Kidney epithelial cell (primary cell): ENCODE data around the gene PPP4C. TPM values are rescaled to one million over a fixed set of nuclear protein-coding genes. Genes with fewer than 3 reads are reported as not detected.

Source experiments
- DNase-seq: peaks from one replicate; pipeline ENCODE4 v3.0.0-alpha.2; 2010; ENCODE audit warnings: low read depth
- H3K27me3 ChIP-seq: 2 replicates; pipeline ENCODE4 v1.6.0; 2011; ENCODE audit warnings: low read length; ENCODE audit not compliant: control insufficient read depth, insufficient read depth
- H3K36me3 ChIP-seq: 2 replicates; pipeline ENCODE4 v1.5.1; 2011; ENCODE audit warnings: low read length; ENCODE audit not compliant: control insufficient read depth, insufficient read depth
- H3K4me3 ChIP-seq: 2 replicates; pipeline ENCODE4 v1.5.1; 2011; ENCODE audit warnings: low read depth, mild to moderate bottlenecking, control low read depth, low read length
- total RNA-seq: library from RNA; depleted of rRNA; stranded (reverse); fragments of >200 nt; gene quantifications from 2 replicates; pipeline ENCODE4 v1.2.3, GENCODE V29; 2015
- TF ChIP-seq, protein P1 (sequence below): IDR thresholded peaks from 2 replicates; pipeline ENCODE4 v1.5.1; 2011; ENCODE audit warnings: mild to moderate bottlenecking, moderate library complexity, low read length, control low read depth, inconsistent platforms; ENCODE audit not compliant: insufficient read depth, poor library complexity, severe bottlenecking

Gene PPP4C
- total RNA-seq, 1 donor from 2014 or later = 126 TPM

DNA sequence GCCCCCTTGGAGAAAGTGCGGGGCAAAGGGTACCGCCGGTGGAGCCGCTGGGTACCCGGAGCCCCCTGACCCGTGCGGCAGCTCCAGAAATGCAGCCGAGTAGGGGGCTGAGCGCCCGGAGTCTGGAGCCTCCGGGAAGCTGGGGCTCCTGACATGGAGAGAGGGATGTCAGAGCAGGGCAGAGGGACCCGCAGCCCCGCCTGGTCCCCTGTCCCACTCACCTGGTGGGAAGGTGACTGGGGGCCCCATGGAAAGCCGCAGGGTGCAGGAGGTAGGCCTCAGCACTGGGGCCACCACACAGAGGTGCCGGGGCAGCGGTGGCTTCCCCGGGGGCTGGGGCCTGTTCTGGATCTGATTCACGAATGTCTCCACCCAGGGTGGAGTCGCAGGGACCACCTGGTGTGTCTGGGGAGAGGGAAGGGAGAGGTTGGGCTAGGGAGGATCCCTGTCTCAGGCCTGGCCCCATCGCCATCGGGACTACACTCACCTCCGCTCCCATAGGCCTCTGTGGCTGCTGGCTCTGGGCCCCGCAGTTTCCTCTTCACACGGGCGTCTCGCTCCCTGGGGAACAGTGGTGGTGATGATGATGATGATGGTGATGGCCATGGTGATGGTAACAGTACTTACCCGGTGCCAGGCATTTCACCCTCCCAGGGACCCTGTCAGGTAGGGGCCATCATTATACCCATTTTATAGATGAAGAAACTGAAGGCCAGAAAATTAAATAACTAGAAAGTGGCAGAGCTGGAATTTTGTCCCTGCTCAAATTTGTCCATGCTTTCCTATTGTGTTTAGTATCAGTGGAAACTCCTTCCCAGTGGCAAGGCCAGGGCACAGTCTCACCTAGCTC is 10.7 kb downstream of the PPP4C start:
- no peak overlapping the region for H3K4me3 ChIP-seq
- no peak for DNase-seq
- TF ChIP-seq, protein P1, sequence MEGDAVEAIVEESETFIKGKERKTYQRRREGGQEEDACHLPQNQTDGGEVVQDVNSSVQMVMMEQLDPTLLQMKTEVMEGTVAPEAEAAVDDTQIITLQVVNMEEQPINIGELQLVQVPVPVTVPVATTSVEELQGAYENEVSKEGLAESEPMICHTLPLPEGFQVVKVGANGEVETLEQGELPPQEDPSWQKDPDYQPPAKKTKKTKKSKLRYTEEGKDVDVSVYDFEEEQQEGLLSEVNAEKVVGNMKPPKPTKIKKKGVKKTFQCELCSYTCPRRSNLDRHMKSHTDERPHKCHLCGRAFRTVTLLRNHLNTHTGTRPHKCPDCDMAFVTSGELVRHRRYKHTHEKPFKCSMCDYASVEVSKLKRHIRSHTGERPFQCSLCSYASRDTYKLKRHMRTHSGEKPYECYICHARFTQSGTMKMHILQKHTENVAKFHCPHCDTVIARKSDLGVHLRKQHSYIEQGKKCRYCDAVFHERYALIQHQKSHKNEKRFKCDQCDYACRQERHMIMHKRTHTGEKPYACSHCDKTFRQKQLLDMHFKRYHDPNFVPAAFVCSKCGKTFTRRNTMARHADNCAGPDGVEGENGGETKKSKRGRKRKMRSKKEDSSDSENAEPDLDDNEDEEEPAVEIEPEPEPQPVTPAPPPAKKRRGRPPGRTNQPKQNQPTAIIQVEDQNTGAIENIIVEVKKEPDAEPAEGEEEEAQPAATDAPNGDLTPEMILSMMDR = no peak
- H3K36me3 ChIP-seq = peaks cover 1% of the 10 kb centered on the region
- H3K27me3 ChIP-seq = no peaks in the 10 kb centered on the region

DNA sequence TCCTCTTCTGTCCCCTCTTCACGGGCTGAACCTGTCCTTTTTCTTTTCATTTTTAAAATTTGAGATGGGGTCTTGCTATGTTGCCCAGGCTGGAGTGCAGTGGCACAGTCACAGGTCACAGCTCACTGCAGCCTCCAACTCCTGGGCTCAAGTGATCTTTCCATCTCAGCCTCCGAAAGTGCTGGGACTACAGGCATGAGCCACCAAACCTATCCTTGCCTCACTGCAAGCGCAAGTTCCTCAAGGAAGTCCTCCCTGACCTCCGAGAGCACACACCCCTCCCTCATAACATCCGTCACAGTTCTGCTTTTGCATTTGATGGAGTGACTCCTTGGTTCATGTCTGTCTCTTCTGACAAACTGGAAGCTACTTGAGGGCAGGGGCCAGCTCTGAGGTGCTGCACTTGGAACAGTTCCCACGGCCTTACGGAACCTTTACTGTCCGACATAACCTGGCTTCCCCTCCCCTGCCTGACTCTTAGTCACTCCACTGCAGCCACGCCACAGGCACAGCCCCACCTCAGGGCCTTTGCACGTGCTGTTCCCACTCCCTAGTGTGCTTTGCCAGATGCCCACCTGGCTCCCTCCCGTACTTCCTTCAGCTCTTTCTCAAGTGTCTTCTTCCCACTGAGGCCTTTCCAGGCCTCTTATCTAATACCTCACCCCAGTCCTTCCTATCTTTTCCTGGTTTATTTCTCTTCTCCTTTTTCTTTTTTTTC is 11.5 kb downstream of the PPP4C start:
- Histone ChIP-seq H3K27me3 (no peaks in the 10 kb centered on the region), H3K36me3 (no peaks in the 10 kb centered on the region), H3K4me3 (no peak overlapping the region)
- TF ChIP-seq, protein P1 = no peak
- no peak for DNase-seq

DNA sequence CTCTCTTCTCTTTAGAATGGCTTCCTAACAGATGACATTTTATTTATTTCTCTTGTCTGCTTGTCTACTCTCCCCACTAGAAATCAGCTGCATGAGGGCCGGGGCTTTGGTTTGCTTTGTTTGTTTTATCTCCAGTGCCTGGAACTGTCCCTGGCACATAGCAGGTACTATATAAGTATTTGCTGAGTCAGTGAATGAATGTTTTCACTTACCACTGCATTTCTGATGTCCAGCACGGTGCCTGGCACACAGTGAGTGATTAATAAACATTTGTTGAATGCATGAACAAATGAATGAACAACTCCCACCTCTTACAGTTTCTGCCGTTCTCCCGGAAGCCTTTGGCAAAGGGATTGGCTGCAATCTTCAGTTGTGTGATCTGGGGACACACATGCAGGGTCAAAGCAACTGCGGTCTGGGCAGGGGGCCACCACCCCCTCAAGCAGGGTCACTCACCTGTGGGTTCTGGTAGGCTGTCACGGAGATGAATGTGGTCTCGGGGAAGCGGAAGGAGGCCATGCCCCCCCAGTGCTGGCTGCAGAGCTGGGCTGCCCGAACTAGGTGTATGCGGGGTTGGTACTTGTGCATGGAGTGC is 12.5 kb downstream of the PPP4C start:
- H3K36me3 ChIP-seq = no peaks in the 10 kb centered on the region
- no peaks in the 10 kb centered on the region for H3K27me3 ChIP-seq
- TF ChIP-seq, protein P1 = no peak
- no peak overlapping the region for H3K4me3 ChIP-seq
- no peak for DNase-seq

DNA sequence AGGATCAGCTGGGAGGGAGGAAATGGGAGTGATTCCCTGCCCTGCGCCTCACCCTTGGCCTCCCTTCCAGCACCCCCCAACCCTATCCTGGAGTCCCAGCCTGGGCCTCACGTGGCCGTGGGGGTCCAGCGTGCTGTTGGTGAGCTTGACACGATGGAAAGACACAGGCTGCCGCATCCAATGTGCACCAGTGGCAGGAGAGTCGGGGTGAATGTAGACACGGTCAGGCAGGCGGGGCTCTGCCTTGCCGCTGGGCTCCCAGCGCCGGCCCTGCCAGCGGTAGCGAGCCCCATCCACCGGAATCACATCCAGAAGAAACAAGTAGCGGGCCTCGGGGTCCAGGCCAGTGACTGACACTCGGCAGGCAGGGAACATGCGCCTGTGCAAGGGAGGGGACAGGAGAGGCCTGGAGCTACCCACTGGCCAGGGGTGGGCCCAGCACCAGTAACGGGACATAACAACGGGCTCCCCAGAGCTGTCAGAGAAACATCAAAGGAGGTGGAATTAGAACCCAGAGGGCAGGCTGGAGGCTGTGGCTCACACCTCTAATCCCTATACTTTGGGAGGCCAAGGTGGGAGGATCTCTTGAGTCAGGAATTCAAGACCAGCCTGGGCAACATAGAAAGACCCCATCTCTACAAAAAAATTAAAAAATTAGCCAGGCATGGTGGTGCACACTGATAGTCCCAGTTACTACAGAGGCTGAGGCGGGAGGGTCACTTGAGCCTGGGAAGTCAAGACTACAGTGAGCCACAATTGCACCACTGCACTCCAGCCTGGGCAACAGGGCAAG is 13.2 kb downstream of the PPP4C start:
- Histone ChIP-seq H3K4me3 (no peak overlapping the region), H3K27me3 (no peaks in the 10 kb centered on the region), H3K36me3 (no peaks in the 10 kb centered on the region)
- TF ChIP-seq, protein P1 = no peak
- no peak for DNase-seq

DNA sequence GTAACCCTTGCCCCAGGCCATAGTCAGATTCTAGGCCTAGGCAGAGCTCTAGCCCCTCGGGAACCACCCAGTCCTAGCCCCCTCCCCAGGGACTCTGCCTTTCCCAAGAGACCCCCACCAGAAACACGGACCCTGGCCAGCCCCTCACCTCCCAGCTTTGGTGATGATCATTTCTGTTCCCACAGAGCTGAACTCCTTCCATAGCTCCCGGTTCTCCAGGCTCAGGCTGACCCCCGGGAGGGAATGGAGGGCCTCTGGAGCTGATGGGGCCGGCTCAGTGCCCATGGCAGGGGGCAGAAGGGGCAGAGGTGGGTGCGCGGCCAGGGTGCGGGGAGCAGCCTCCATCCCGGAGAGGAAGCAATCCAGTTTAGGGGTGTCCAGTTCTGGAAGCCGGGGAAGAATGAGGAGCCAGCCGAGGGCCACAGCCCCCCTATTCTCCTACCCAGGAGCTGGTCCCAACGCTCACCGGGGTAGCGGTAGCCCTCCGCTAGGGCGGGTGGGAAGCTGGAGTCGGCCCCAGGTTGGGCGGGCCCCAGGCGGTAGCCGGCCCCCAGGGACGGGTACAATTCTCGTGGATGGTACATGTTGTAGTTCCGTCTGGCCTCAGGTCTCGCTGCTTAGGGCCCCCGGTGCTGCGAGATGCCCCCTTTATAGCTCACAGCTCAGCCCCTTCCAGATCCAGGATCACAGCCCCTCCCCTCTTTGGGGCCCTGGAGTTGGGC is 15.0 kb downstream of the PPP4C start:
- Histone ChIP-seq H3K36me3 (no peaks in the 10 kb centered on the region), H3K27me3 (no peaks in the 10 kb centered on the region), H3K4me3 (no peak overlapping the region)
- TF ChIP-seq, protein P1 = no peak
- DNase-seq = no peak
